Effector memory CD8-positive, alpha-beta T cell (primary cell): Measurements from ENCODE around the gene TK1.

Experiments used
- ATAC-seq: fragments of 150-1000 bp; cut with Tn5 transposase; replicated peaks from 2 replicates; pipeline ENCODE4 v1.10.0; 2021; ENCODE audit warnings: mild to moderate bottlenecking, moderate library complexity
- DNase-seq, 3 experiments: peaks; one replicate each; pipeline ENCODE4 v3.0.0; 2021
- H3K27ac Mint-ChIP-seq, 2 donors: one replicate each; pipeline ENCODE4 v1.8.0; 2022; ENCODE audit warnings: mild to moderate bottlenecking in 2 of 2, mixed read lengths in 2 of 2, moderate library complexity in 2 of 2
- H3K27me3 Mint-ChIP-seq, 2 donors: one replicate each; pipeline ENCODE4 v1.8.0; 2022; ENCODE audit warnings: mixed read lengths in 2 of 2
- H3K36me3 Mint-ChIP-seq: one replicate; pipeline ENCODE4 v1.8.0; 2022; ENCODE audit warnings: mild to moderate bottlenecking, moderate library complexity, mixed read lengths; ENCODE audit not compliant: insufficient read depth
- H3K4me1 Mint-ChIP-seq, 2 donors: one replicate each; pipeline ENCODE4 v1.8.0; 2022; ENCODE audit warnings: low read depth in 2 of 2, mixed read lengths in 2 of 2
- H3K4me3 Mint-ChIP-seq, 2 donors: one replicate each; pipeline ENCODE4 v1.8.0; 2022; ENCODE audit warnings: mild to moderate bottlenecking in 2 of 2, mixed read lengths in 2 of 2, moderate library complexity in 2 of 2
- H3K9me3 Mint-ChIP-seq, 2 donors: one replicate each; pipeline ENCODE4 v1.8.0; 2022; ENCODE audit warnings: mixed read lengths in 2 of 2

TK1 gene

GRCh38 chr17:78127888-78128550 is 58.8 kb downstream of the TK1 start:
- DNase-seq (no peak), ATAC-seq (no peak)
- peaks cover 46 to 56% of the 10 kb centered on the region in 2 donors for H3K4me1 Mint-ChIP-seq
- peak overlapping the region; percentile 99 to 100 for H3K4me3 Mint-ChIP-seq
- no peaks in the 10 kb centered on the region for H3K27me3 Mint-ChIP-seq
- no peaks in the 10 kb centered on the region for H3K9me3 Mint-ChIP-seq
- peak overlapping the region; percentile 87 to 95 for H3K27ac Mint-ChIP-seq
- peaks cover 92% of the 10 kb centered on the region for H3K36me3 Mint-ChIP-seq

GRCh38 chr17:78127239-78127887 is 59.5 kb downstream of the TK1 start:
- peaks cover 51 to 57% of the 10 kb centered on the region in 2 donors for H3K4me1 Mint-ChIP-seq
- DNase-seq (peak; percentile 61 to 65 (median 63)), ATAC-seq (peak; percentile 27)
- H3K27ac Mint-ChIP-seq = peak overlapping the region; percentile 87 to 95
- H3K36me3 Mint-ChIP-seq = peaks cover 92% of the 10 kb centered on the region
- H3K27me3 Mint-ChIP-seq = no peaks in the 10 kb centered on the region
- peak overlapping the region; percentile 99 to 100 for H3K4me3 Mint-ChIP-seq
- H3K9me3 Mint-ChIP-seq = no peaks in the 10 kb centered on the region

GRCh38 chr17:78126895-78127238 is 60.0 kb downstream of the TK1 start:
- ATAC-seq = no peak
- Mint-ChIP-seq H3K36me3 (peaks cover 94% of the 10 kb centered on the region), H3K27ac (peak overlapping the region; percentile 87 to 95), H3K4me3 (peak overlapping the region; percentile 99 to 100), H3K27me3 (no peaks in the 10 kb centered on the region), H3K9me3 (no peaks in the 10 kb centered on the region), H3K4me1 (peaks cover 56 to 60% of the 10 kb centered on the region in 2 donors)
- DNase-seq = no peak

GRCh38 chr17:78125976-78126894 is 60.6 kb downstream of the TK1 start:
- H3K4me1 Mint-ChIP-seq = peaks cover 62 to 66% of the 10 kb centered on the region in 2 donors
- no peaks in the 10 kb centered on the region for H3K27me3 Mint-ChIP-seq
- DNase-seq (no peak), ATAC-seq (no peak)
- no peaks in the 10 kb centered on the region for H3K9me3 Mint-ChIP-seq
- H3K27ac Mint-ChIP-seq = peak overlapping the region; percentile 87 to 95
- H3K36me3 Mint-ChIP-seq = peaks cover 95% of the 10 kb centered on the region
- H3K4me3 Mint-ChIP-seq = peak overlapping the region; percentile 99 to 100

- Mint-ChIP-seq H3K27ac (peak overlapping the region in 1 of 2 donors; percentile 95), H3K36me3 (peaks cover 95% of the 10 kb centered on the region), H3K9me3 (no peaks in the 10 kb centered on the region), H3K4me3 (peak overlapping the region; percentile 99 to 100), H3K27me3 (no peaks in the 10 kb centered on the region), H3K4me1 (peaks cover 66 to 68% of the 10 kb centered on the region in 2 donors)
- DNase-seq (no peak), ATAC-seq (no peak)
These were observed 61.5 kb downstream of the TK1 start for GRCh38 chr17:78125138-78125913.

GRCh38 chr17:78124836-78125137 is 62.1 kb downstream of the TK1 start:
- peaks cover 63 to 66% of the 10 kb centered on the region in 2 donors for H3K4me1 Mint-ChIP-seq
- DNase-seq (no peak), ATAC-seq (no peak)
- no peaks in the 10 kb centered on the region for H3K27me3 Mint-ChIP-seq
- H3K4me3 Mint-ChIP-seq = peak overlapping the region; percentile 86 to 100
- peak overlapping the region; percentile 91 to 95 for H3K27ac Mint-ChIP-seq
- no peaks in the 10 kb centered on the region for H3K9me3 Mint-ChIP-seq
- H3K36me3 Mint-ChIP-seq = peaks cover 94% of the 10 kb centered on the region
